Transverse colon (tissue), 4 donors: ENCODE data around the gene HSDL2. TPM values are rescaled to one million over a fixed set of nuclear protein-coding genes. Genes with fewer than 3 reads are reported as not detected.

Source experiments
- DNase-seq: peaks from one replicate; pipeline ENCODE4 v3.0.0-alpha.2; 2019
- H3K27ac ChIP-seq, 4 donors: fragments of 200-600 bp; sonication (generic); 2 replicates each; pipeline ENCODE4 v1.5.1; 2016 to 2018; ENCODE audit warnings: inconsistent platforms in 4 of 4
- H3K27me3 ChIP-seq: fragments of 200-600 bp; sonication (generic); 2 replicates; pipeline ENCODE4 v1.5.1; 2017; ENCODE audit warnings: inconsistent platforms
- H3K36me3 ChIP-seq, 4 donors: fragments of 200-600 bp; sonication (generic); 2 replicates each; pipeline ENCODE4 v1.5.1; 2017 to 2019; ENCODE audit warnings: inconsistent platforms in 4 of 4
- H3K4me1 ChIP-seq, 4 donors: fragments of 200-600 bp; sonication (generic); 2 replicates each; pipeline ENCODE4 v1.5.1; 2017 to 2020; ENCODE audit warnings: inconsistent platforms in 4 of 4
- H3K4me3 ChIP-seq, 4 donors: fragments of 200-600 bp; sonication (generic); 1 replicate in 1 of 4; 2 replicates in 3 of 4; pipeline versions ENCODE4 v1.5.1 to v1.6.1; 2017 to 2019; ENCODE audit warnings: inconsistent platforms in 4 of 4
- H3K9me3 ChIP-seq, 2 donors: fragments of 200-600 bp; sonication (generic); 2 replicates each; pipeline ENCODE4 v1.5.1; 2017 to 2019; ENCODE audit warnings: inconsistent platforms in 2 of 2
- CTCF ChIP-seq, 5 experiments: fragments of 200-600 bp in 3 of 5; fragments of 450-650 bp in 2 of 5; sonication (generic) in 3 of 5; IDR thresholded peaks; 1 replicate in 2 of 5; 2 replicates in 3 of 5; pipeline ENCODE4 v1.5.1; 2016 to 2017; ENCODE audit warnings: antibody characterized with exemption in 5 of 5, inconsistent platforms in 3 of 5, mild to moderate bottlenecking in 2 of 5, moderate library complexity in 1 of 5
- EP300 ChIP-seq: sonication (generic); formaldehyde crosslinking; IDR thresholded peaks from one replicate; pipeline ENCODE4 v1.6.1; 2017; ENCODE audit warnings: antibody characterized with exemption, low read depth
- POLR2A ChIP-seq: fragments of 450-650 bp; IDR thresholded peaks from one replicate; pipeline ENCODE4 v1.6.1; 2016; ENCODE audit warnings: antibody characterized with exemption, mild to moderate bottlenecking, moderate library complexity
- POLR2AphosphoS5 ChIP-seq, 3 donors: sonication (generic); formaldehyde crosslinking; IDR thresholded peaks; one replicate each; pipeline ENCODE4 v1.6.1; 2016; ENCODE audit warnings: antibody characterized with exemption in 3 of 3
- WGBS, 2 donors: methylation state at CpG; one replicate each; pipeline ENCODE4 v1.1.5; 2018; ENCODE audit warnings: low coverage in 1 of 2; 5-methylcytosine and 5-hydroxymethylcytosine counted together
- in situ Hi-C, 4 donors: fragments of 200-750 bp; cut with MboI; loops; one replicate each; pipeline versions ENCODE4 v1.15.0 to v1.15.1; 2017; ENCODE audit warnings: low sequenced_read_pairs in 3 of 4, low pct_ligation_motif_present in 1 of 4, low pct_unique_long_range_greater_than_20kb in 1 of 4
- intact Hi-C: fragments of 100-400 bp; cut with DNase I; formaldehyde crosslinking; loops from one replicate; pipeline ENCODE4 v1.15.1; 2023; ENCODE audit warnings: low total_unique reads
- total RNA-seq, 4 donors: library from RNA; depleted of rRNA; stranded (reverse); fragments of >200 nt; gene quantifications; one replicate each; pipeline ENCODE4 v1.1.0, GENCODE V29; 2016

Gene HSDL2
- total RNA-seq, 4 donors from 2014 or later: 24.9 to 46.4 (median 28.8) TPM

GRCh38 chr9:112486221-112487007 is 106.5 kb downstream of the HSDL2 start, which contains the start of gene KIAA1958:
KIAA1958 (plus strand) TSS chr9:112486827; CDS start chr9:112574081, 87,254 bp downstream.
- no peak for TF ChIP-seq EP300
- peak; percentile 72 to 83 (median 80) for TF ChIP-seq POLR2AphosphoS5 (IDR thresholded peaks at IDR 0.05)
- TF ChIP-seq POLR2A: peak; percentile 61
- peak in 1 of 5 experiments; percentile 1 for TF ChIP-seq CTCF (IDR thresholded peaks at IDR 0.05)
- Histone ChIP-seq H3K27me3 (no peaks in the 10 kb centered on the region), H3K36me3 (no peaks in the 10 kb centered on the region), H3K4me1 (peaks cover 0 to 9% (median 3%) of the 10 kb centered on the region in 4 donors), H3K27ac (peak within 1 kb of the TSS; percentile 84 to 91 (median 88)), H3K4me3 (peak within 1 kb of the TSS; percentile 89 to 99 (median 96)), H3K9me3 (no peaks in the 10 kb centered on the region)
- 2% methylated on average over 20 of the region's 93 CpGs; no CpG with 5 or more reads in 1 of the 2 donors for WGBS, 2 donors
- intact Hi-C loops (loop anchor here (10.0 kb wide), 1 partner anchor 228 kb away; the partner anchor contains the start of gene INIP), in situ Hi-C loops (no loop called here)
- DNase-seq: peak; percentile 89

- in situ Hi-C loops: no loop called here
Observed at GRCh38 chr9:112487008-112487798, 107.3 kb downstream of the HSDL2 start.

GRCh38 chr9:112487799-112488340 is 108.0 kb downstream of the HSDL2 start:
- peaks cover 0 to 9% (median 3%) of the 10 kb centered on the region in 4 donors for H3K4me1 ChIP-seq
- H3K9me3 ChIP-seq: no peaks in the 10 kb centered on the region
- 25 to 32% methylated on average over 11 of the region's 11 CpGs for WGBS, 2 donors
- no peaks in the 10 kb centered on the region for H3K36me3 ChIP-seq
- H3K27ac ChIP-seq: peak overlapping the region; percentile 84 to 91 (median 88)
- H3K4me3 ChIP-seq: peak overlapping the region; percentile 89 to 99 (median 96)
- TF ChIP-seq CTCF (IDR thresholded peaks at IDR 0.05): no peak
- TF ChIP-seq POLR2AphosphoS5 (IDR thresholded peaks at IDR 0.05): no peak
- no peak for DNase-seq
- no peaks in the 10 kb centered on the region for H3K27me3 ChIP-seq
- intact Hi-C loops (loop anchor here (10.0 kb wide), 1 partner anchor 227 kb away; the partner anchor contains the start of gene INIP), in situ Hi-C loops (no loop called here)

More at GRCh38 chr9:112487008-112487798, 107.3 kb downstream of the HSDL2 start:
- no peaks in the 10 kb centered on the region for H3K9me3 ChIP-seq
- intact Hi-C loops: loop anchor here (10.0 kb wide), 1 partner anchor 228 kb away; the partner anchor contains the start of gene INIP
- no peaks in the 10 kb centered on the region for H3K27me3 ChIP-seq
- H3K36me3 ChIP-seq: no peaks in the 10 kb centered on the region
- peak overlapping the region; percentile 84 to 91 (median 88) for H3K27ac ChIP-seq
- H3K4me1 ChIP-seq: peaks cover 0 to 9% (median 3%) of the 10 kb centered on the region in 4 donors
- peak in 1 of 5 experiments; percentile 1 for TF ChIP-seq CTCF (IDR thresholded peaks at IDR 0.05)
- no peak for TF ChIP-seq EP300
- WGBS, 2 donors: 0 to 1% methylated on average over 1 to 34 of the region's 80 CpGs
- peak overlapping the region; percentile 89 to 99 (median 96) for H3K4me3 ChIP-seq
- peak; percentile 69 for DNase-seq
